Panc1 (cell line): ENCODE measurements around the gene FAM240A.

ENCODE experiments used
- CTCF ChIP-seq: fragments of 450-650 bp; IDR thresholded peaks from 2 replicates; pipeline ENCODE4 v1.5.1; 2017; ENCODE audit warnings: mild to moderate bottlenecking
- POLR2AphosphoS5 ChIP-seq: IDR thresholded peaks from 2 replicates; pipeline ENCODE4 v1.6.1; 2012; ENCODE audit warnings: mild to moderate bottlenecking, low read depth, low read length, moderate library complexity
- REST ChIP-seq, 2 experiments: IDR thresholded peaks; 2 replicates each; pipeline ENCODE4 v1.6.1; 2011 to 2012; ENCODE audit warnings: low read depth in 2 of 2, control low read depth in 1 of 2, low read length in 1 of 2, mild to moderate bottlenecking in 1 of 2, moderate library complexity in 1 of 2; ENCODE audit not compliant: insufficient read depth in 1 of 2
- SIN3A ChIP-seq: IDR thresholded peaks from 2 replicates; pipeline ENCODE4 v1.6.1; 2012; ENCODE audit warnings: low read depth, mild to moderate bottlenecking, low read length, moderate library complexity, borderline replicate concordance; ENCODE audit not compliant: insufficient read depth

GRCh38 chr3:46599590-46599989 lies 12.7 kb upstream of the FAM240A start:
- TF ChIP-seq CTCF (no peak), POLR2AphosphoS5 (no peak), REST (IDR thresholded peaks at IDR 0.05; ENCODE audit: insufficient read depth in 1 of 2, low read depth in 2 of 2, low read length in 1 of 2) (no peak), SIN3A (no peak)
